Heart left ventricle (tissue), 16 donors: ENCODE measurements around the gene PODXL2. TPM values are rescaled to one million over a fixed set of nuclear protein-coding genes. Genes with fewer than 3 reads are reported as not detected.

Source experiments
- ATAC-seq, 4 donors: fragments of 200-7000 bp; cut with Tn5 transposase; one replicate each; pipeline ENCODE4 v1.9.1; 2020 to 2022; ENCODE audit warnings: moderate library complexity in 4 of 4, mild to moderate bottlenecking in 3 of 4, moderate number of reproducible peaks in 1 of 4
- DNase-seq, 5 donors: peaks; one replicate each; pipeline ENCODE4 v3.0.0-alpha.2; 2020
- H3K27ac ChIP-seq, 12 donors: fragments of 200-600 bp; sonication (generic) in 4 of 12; one replicate each; pipeline versions ENCODE4 v1.5.0 to v1.8.0; 2016 to 2022; ENCODE audit warnings: mild to moderate bottlenecking in 2 of 12
- H3K27me3 ChIP-seq, 9 donors: fragments of 200-600 bp; sonication (generic) in 2 of 9; one replicate each; pipeline versions ENCODE4 v1.5.1 to v1.8.0; 2016 to 2022; ENCODE audit warnings: mild to moderate bottlenecking in 3 of 9
- H3K36me3 ChIP-seq, 9 donors: fragments of 200-600 bp; sonication (generic) in 2 of 9; one replicate each; pipeline versions ENCODE4 v1.5.0 to v1.8.0; 2018 to 2022; ENCODE audit warnings: mild to moderate bottlenecking in 2 of 9
- H3K4me1 ChIP-seq, 12 donors: fragments of 200-600 bp; sonication (generic) in 4 of 12; one replicate each; pipeline versions ENCODE4 v1.5.0 to v1.8.0; 2016 to 2022; ENCODE audit warnings: mild to moderate bottlenecking in 3 of 12
- H3K4me3 ChIP-seq, 12 donors: fragments of 200-600 bp; sonication (generic) in 4 of 12; one replicate each; pipeline versions ENCODE4 v1.5.0 to v1.8.0; 2017 to 2022; ENCODE audit warnings: mild to moderate bottlenecking in 9 of 12, moderate library complexity in 4 of 12
- H3K9me3 ChIP-seq, 12 donors: fragments of 200-600 bp; sonication (generic) in 4 of 12; one replicate each; pipeline versions ENCODE4 v1.5.0 to v1.8.0; 2016 to 2022; ENCODE audit warnings: mild to moderate bottlenecking in 1 of 12
- POLR2A ChIP-seq, 2 donors: fragments of 450-650 bp; IDR thresholded peaks; one replicate each; pipeline ENCODE4 v1.6.1; 2017; ENCODE audit warnings: antibody characterized with exemption in 2 of 2, mild to moderate bottlenecking in 2 of 2, moderate library complexity in 2 of 2
- WGBS, 4 donors: extraction: QIAGEN DNeasy Blood & Tissue Kit in 2 of 4; methylation state at CpG; one replicate each; pipeline versions ENCODE4 v1.1.5 to v1.1.7; 2013 to 2018; 5-methylcytosine and 5-hydroxymethylcytosine counted together
- intact Hi-C, 10 donors: fragments of 100-400 bp; cut with DNase I; formaldehyde crosslinking; loops; one replicate each; pipeline versions ENCODE4 v1.11.1 to v1.14.2; 2022
- polyA plus RNA-seq, 2 donors: library from polyadenylated mRNA; stranded (reverse); fragments of 200-250 nt; gene quantifications; one replicate each; pipeline ENCODE4 v1.2.3, GENCODE V29; 2013
- total RNA-seq, 9 donors: library from RNA; depleted of rRNA in 2 of 9; stranded (reverse); fragments of >200 nt in 2 of 9; fragmentation: NEBNext Ultra II Directional in 3 of 9; extraction: Animal tissue kit (Norgen Biotek cat#: 25700) in 3 of 9; gene quantifications; one replicate each; pipeline versions ENCODE4 v1.1.0 to v1.2.4, GENCODE V29; 2016 to 2023
- TF ChIP-seq, protein P1 (sequence below), 12 donors: fragments of 200-600 bp; sonication (generic) in 4 of 12; IDR thresholded peaks; one replicate each; pipeline versions ENCODE4 v1.5.0 to v1.8.0; 2018 to 2022; ENCODE audit warnings: antibody characterized with exemption in 12 of 12, mild to moderate bottlenecking in 5 of 12
- donor health status: ischemic (EF 13 %, LVEDD 7.1; RV severe dilation, severe dysfunction).
- donor health status: healthy with polysubstance abuse.
- donor health status: DM: no; HTN: yes; CAD: no.
- donor health status: DM: no; HTN: no; CAD: no.
- donor health status: ischemic (EF 25% LVEDD 6.9; RV normal size, moderate dysfunction).
- donor health status: ischemic (EF 25% LVEDD 5.7; RV mildly dilated, moderate dysfunction).
- donor health status: healthy.
- donor health status: DM: yes; HTN: yes; CAD: no.
- donor health status: ischemic (EF 35%, LVEDD 5.7; RV mildly dilated, moderate dysfunction).
- donor health status: nonischemic (EF 11% LVEDD 7.7; RV severe dilation, severe dysfunction).
- donor health status: DM: yes; HTN: yes; CAD: no.
- donor health status: PGD.
- donor health status: ischemic (EF 29% LVEDD 5.4; RV normal size, mild dysfunction).
- donor health status: nonischemic (EF 23%, LVEDD 6.1; RV moderate dilation, normal function).

Gene PODXL2
- total and polyA plus RNA-seq, 11 donors: 0.72 to 4.1 (median 2.1) TPM

DNA sequence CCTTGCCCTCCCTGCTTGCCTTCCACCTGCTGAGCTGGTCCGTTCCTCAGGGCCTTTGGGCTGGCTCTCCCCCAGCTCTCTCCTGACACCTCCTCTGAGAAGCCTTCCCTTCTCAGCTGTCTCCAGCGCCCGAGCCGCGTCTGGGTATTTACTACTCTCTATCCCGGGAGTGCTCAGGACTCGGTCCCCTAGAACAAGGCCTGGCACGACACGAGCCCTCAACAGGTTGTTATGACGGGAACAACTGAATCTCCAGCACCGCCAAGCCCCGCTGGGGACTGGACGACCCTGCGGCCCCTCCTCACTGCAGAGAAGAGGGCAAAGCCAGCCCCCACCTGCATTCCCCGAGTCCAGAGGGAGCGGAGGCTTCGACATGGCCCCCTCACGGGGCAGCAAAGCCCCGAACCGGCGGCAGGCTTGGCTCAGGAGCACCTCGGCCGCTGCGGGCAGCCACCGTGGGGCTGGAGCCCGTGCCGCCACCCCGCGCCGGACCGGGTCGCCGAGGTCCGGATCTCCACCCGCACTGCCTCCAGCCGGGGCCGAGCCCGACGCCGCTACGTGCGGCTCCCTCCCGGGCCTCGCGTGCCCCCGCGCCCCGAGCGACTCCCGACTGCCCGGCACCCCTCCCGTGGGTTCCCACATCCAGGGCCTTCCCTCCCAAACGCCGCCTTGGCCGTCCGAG is 39.2 kb upstream of the PODXL2 start:
- Histone ChIP-seq H3K27ac (peak overlapping the region; percentile 85 to 97 (median 94)), H3K9me3 (no peaks in the 10 kb centered on the region), H3K27me3 (no peaks in the 10 kb centered on the region), H3K4me3 (peak overlapping the region; percentile 77 to 99 (median 96)), H3K36me3 (no peaks in the 10 kb centered on the region), H3K4me1 (peaks cover 0 to 59% (median 42%) of the 10 kb centered on the region in 12 donors)
- WGBS, 4 donors: 0% methylated on average over 11 to 56 of the region's 56 CpGs
- intact Hi-C loops: loop anchor here in 3 of 10 donors (1.0 to 10.0 kb wide), 3 partner anchors 9 to 233 kb away; partner anchors contain the start of genes ABTB1 (in 1 of the 3), MCM2 (in 1 of the 3) and MGLL (in 1 of the 3)
- TF ChIP-seq, protein P1, sequence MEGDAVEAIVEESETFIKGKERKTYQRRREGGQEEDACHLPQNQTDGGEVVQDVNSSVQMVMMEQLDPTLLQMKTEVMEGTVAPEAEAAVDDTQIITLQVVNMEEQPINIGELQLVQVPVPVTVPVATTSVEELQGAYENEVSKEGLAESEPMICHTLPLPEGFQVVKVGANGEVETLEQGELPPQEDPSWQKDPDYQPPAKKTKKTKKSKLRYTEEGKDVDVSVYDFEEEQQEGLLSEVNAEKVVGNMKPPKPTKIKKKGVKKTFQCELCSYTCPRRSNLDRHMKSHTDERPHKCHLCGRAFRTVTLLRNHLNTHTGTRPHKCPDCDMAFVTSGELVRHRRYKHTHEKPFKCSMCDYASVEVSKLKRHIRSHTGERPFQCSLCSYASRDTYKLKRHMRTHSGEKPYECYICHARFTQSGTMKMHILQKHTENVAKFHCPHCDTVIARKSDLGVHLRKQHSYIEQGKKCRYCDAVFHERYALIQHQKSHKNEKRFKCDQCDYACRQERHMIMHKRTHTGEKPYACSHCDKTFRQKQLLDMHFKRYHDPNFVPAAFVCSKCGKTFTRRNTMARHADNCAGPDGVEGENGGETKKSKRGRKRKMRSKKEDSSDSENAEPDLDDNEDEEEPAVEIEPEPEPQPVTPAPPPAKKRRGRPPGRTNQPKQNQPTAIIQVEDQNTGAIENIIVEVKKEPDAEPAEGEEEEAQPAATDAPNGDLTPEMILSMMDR (IDR thresholded peaks at IDR 0.05): no peak
- no peak for TF ChIP-seq POLR2A (IDR thresholded peaks at IDR 0.05)
- ATAC-seq: peak in 1 of 4 donors; percentile 30
- DNase-seq: peak in 2 of 5 donors; percentile 40 to 80

DNA sequence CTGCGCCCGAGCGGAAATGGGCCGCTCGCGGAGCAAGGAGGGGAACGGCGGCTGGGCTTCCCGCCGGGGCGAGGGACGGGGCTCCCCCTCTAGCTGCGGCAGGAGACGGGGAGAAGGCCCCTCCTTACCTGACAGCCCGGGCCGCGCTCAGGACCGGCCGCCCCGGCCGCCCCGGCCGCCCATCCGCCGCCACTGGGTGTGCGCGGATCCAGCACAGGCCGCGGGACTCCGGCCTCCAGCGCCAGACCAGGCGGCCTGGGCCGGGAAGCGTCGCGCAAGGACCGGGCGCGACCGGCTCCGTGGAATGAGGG is 38.7 kb upstream of the PODXL2 start:
- H3K4me3 ChIP-seq: peak overlapping the region; percentile 77 to 99 (median 96)
- ATAC-seq (peak; percentile 27 to 73 (median 64)), DNase-seq (peak in 3 of 5 donors; percentile 51 to 56 (median 55))
- H3K4me1 ChIP-seq: peaks cover 0 to 54% (median 39%) of the 10 kb centered on the region in 12 donors
- no peaks in the 10 kb centered on the region for H3K9me3 ChIP-seq
- 0 to 2% (median 1%) methylated on average over 3 to 41 of the region's 41 CpGs for WGBS, 4 donors
- no peaks in the 10 kb centered on the region for H3K36me3 ChIP-seq
- intact Hi-C loops: loop anchor here in 3 of 10 donors (1.0 to 10.0 kb wide), 3 partner anchors 8 to 232 kb away; partner anchors contain the start of genes ABTB1 (in 1 of the 3), MCM2 (in 1 of the 3) and MGLL (in 1 of the 3)
- no peaks in the 10 kb centered on the region for H3K27me3 ChIP-seq
- TF ChIP-seq, protein P1 (IDR thresholded peaks at IDR 0.05): no peak
- TF ChIP-seq POLR2A (IDR thresholded peaks at IDR 0.05): no peak
- H3K27ac ChIP-seq: peak overlapping the region; percentile 85 to 97 (median 94)

DNA sequence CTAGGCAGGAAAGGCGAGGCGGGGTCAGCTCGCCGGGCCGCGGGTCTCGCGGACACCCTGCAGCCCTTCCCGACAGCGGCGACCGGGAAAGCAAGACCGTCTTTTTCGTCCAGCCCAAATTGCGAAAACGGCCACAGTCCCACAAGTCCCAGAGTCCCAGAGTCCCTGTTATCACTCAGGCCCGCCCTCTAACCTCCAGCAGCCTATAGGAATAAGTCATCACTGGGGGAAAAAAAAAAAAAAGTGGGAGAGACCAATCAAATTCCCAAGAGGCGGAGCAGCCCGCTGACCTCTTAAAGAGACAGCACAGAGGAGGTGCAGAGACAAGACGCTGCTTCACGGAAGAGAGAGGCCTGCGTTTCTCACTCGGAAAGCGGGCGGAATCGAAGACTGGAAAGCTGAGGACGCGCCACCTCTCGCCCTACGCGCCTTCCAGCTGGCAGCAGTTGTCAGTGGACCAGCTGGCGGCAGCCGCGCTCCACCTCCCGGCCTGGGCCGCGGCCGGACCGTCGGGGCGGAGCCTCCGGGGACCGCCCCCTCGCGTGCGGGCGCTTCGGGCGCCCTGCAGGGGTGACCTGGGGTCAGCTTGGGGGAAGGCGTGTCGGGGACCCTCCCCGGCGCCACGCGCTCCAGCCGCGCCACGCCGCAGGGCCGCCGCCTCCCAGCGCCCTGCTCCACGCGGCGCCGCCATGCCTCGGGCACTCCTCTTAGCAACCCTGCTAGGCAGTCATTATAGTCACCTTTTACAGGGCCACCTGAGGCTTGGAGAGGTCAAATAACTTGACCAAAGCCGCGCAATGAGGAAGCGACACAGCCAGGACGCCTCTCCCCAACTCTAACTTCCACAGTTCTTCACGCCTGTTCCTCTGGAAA is 38.2 kb upstream of the PODXL2 start, which contains the start of gene TPRA1:
TPRA1 (minus strand) TSS at position 141 of the 873 bp plus-strand sequence. CDS start 10,587 bp downstream, outside the sequence.
- intact Hi-C loops: loop anchor here in 3 of 10 donors (1.0 to 10.0 kb wide), 3 partner anchors 7 to 231 kb away; partner anchors contain the start of genes ABTB1 (in 1 of the 3), MCM2 (in 1 of the 3) and MGLL (in 1 of the 3)
- TF ChIP-seq, protein P1 (IDR thresholded peaks at IDR 0.05): peak in 7 of 12 donors; percentile 14 to 54 (median 41)
- peak in 1 of 2 donors; percentile 79 for TF ChIP-seq POLR2A (IDR thresholded peaks at IDR 0.05)
- H3K4me1 ChIP-seq: peaks cover 0 to 48% (median 34%) of the 10 kb centered on the region in 12 donors
- peak within 1 kb of the TSS; percentile 85 to 97 (median 94) for H3K27ac ChIP-seq
- ATAC-seq (peak; percentile 92 to 96 (median 94)), DNase-seq (peak; percentile 91 to 96 (median 93))
- no peaks in the 10 kb centered on the region for H3K9me3 ChIP-seq
- whole genome bisulfite sequencing, 4 donors: 0 to 1% (median 0%) methylated on average over 28 to 72 of the region's 72 CpGs
- no peaks in the 10 kb centered on the region for H3K27me3 ChIP-seq
- peak within 1 kb of the TSS; percentile 77 to 99 (median 96) for H3K4me3 ChIP-seq
- H3K36me3 ChIP-seq: no peaks in the 10 kb centered on the region
